H1 (cell line): ENCODE measurements around the gene MRPS18C. TPM values are rescaled to one million over a fixed set of nuclear protein-coding genes. Genes with fewer than 3 reads are reported as not detected.

Source experiments
- CTCF ChIA-PET: fragments of 300-600 bp; sonication (Branson Sonifier 250); formaldehyde crosslinking; loops from one replicate; lab custom pipeline; 2021; ENCODE audit not compliant: partially characterized antibody; lab: Charles Lee
- POLR2A ChIA-PET: fragments of 300-600 bp; sonication (Branson Sonifier 250); formaldehyde crosslinking; loops from one replicate; lab custom pipeline; 2021; ENCODE audit warnings: inconsistent platforms; ENCODE audit not compliant: partially characterized antibody; lab: Charles Lee
- DNase-seq, 2 experiments: peaks; one replicate each; pipeline versions ENCODE4 v3.0.0 to v3.0.0-alpha.2; 2010 to 2022; ENCODE audit warnings: low spot score in 2 of 2, low read depth in 1 of 2, mixed read lengths in 1 of 2
- FAIRE-seq: peaks from 2 replicates; lab custom pipeline; 2011; peaks lifted over from hg19 to GRCh38; lab: Jason Lieb, UNC
- H2AFZ ChIP-seq: 2 replicates; pipeline ENCODE4 v1.8.1; 2012; ENCODE audit warnings: low read length, inconsistent platforms
- H2AK5ac ChIP-seq: 2 replicates; pipeline ENCODE4 v1.6.1; 2013; ENCODE audit warnings: low read depth, low read length
- H2BK120ac ChIP-seq: replicated peaks from 2 replicates; pipeline ENCODE3; 2013; ENCODE audit warnings: low read depth, low read length, inconsistent platforms
- H2BK12ac ChIP-seq: 2 replicates; pipeline ENCODE4 v1.6.1; 2013; ENCODE audit warnings: low read depth, low read length
- H2BK15ac ChIP-seq: 2 replicates; pipeline ENCODE4 v1.6.1; 2013; ENCODE audit warnings: low read length
- H2BK20ac ChIP-seq: 2 replicates; pipeline ENCODE4 v1.6.1; 2013; ENCODE audit warnings: low read length
- H2BK5ac ChIP-seq: 2 replicates; pipeline ENCODE4 v1.6.1; 2013; ENCODE audit warnings: low read depth, low read length
- H3K14ac ChIP-seq: 2 replicates; pipeline ENCODE4 v1.6.1; 2013; ENCODE audit warnings: inconsistent platforms; ENCODE audit not compliant: insufficient read length
- H3K18ac ChIP-seq: 2 replicates; pipeline ENCODE4 v1.6.1; 2013; ENCODE audit warnings: low read length; ENCODE audit errors: extremely low read depth
- H3K23ac ChIP-seq: 2 replicates; pipeline ENCODE4 v1.6.1; 2013; ENCODE audit warnings: inconsistent platforms; ENCODE audit not compliant: insufficient read length
- H3K23me2 ChIP-seq: 2 replicates; pipeline ENCODE4 v1.6.1; 2013; ENCODE audit warnings: low read depth, low read length
- H3K27ac ChIP-seq: 2 replicates; pipeline ENCODE4 v1.6.1; 2011; ENCODE audit warnings: low read depth, low read length, inconsistent platforms
- H3K27me3 ChIP-seq, 4 experiments: replicated peaks in 1 of 4; 1 replicate in 1 of 4; 2 replicates in 3 of 4; pipeline versions ENCODE4 v1.6.1 to v1.8.1; 2011 to 2013; ENCODE audit warnings: low read length in 3 of 4, mild to moderate bottlenecking in 3 of 4, inconsistent platforms in 2 of 4, mixed read lengths in 2 of 4, moderate library complexity in 1 of 4; ENCODE audit not compliant: control insufficient read depth in 3 of 4, insufficient read depth in 3 of 4; ENCODE audit errors: extremely low read depth in 1 of 4
- H3K36me3 ChIP-seq, 4 experiments: 2 replicates each; pipeline versions ENCODE4 v1.6.1 to v1.8.1; 2011 to 2013; ENCODE audit warnings: mild to moderate bottlenecking in 4 of 4, low read length in 3 of 4, moderate library complexity in 2 of 4, control low read depth in 1 of 4, inconsistent platforms in 1 of 4; ENCODE audit not compliant: insufficient read depth in 4 of 4, control insufficient read depth in 2 of 4
- H3K4ac ChIP-seq: replicated peaks from 2 replicates; pipeline ENCODE3; 2013; ENCODE audit warnings: low read length, low read depth, mixed read lengths, inconsistent platforms; ENCODE audit not compliant: insufficient read length
- H3K4me1 ChIP-seq, 4 experiments: replicated peaks in 1 of 4; 1 replicate in 1 of 4; 2 replicates in 3 of 4; pipeline versions ENCODE4 v1.6.1 to v1.8.1; 2011 to 2013; ENCODE audit warnings: low read length in 3 of 4, inconsistent platforms in 2 of 4, mixed read lengths in 1 of 4; ENCODE audit not compliant: insufficient read depth in 4 of 4, control insufficient read depth in 3 of 4
- H3K4me2 ChIP-seq, 2 experiments: 2 replicates each; pipeline versions ENCODE4 v1.6.1 to v1.8.1; 2011 to 2013; ENCODE audit warnings: low read depth in 2 of 2, low read length in 2 of 2, control low read depth in 1 of 2, inconsistent platforms in 1 of 2, mild to moderate bottlenecking in 1 of 2; ENCODE audit not compliant: insufficient read depth in 1 of 2
- H3K4me3 ChIP-seq, 4 experiments: fragments of 200-600, 300-600 bp in 1 of 4; sonication (generic), shearing (Covaris generic), sonication (Bioruptor Twin) in 1 of 4; 2 replicates each; pipeline versions ENCODE4 v1.5.1 to v1.8.1; 2011 to 2016; ENCODE audit warnings: low read length in 4 of 4, low read depth in 3 of 4, control low read depth in 2 of 4, inconsistent platforms in 2 of 4, mild to moderate bottlenecking in 2 of 4, mixed read lengths in 1 of 4, moderate library complexity in 1 of 4; ENCODE audit not compliant: insufficient read depth in 2 of 4; ENCODE audit errors: extremely low read depth in 1 of 4
- H3K56ac ChIP-seq: replicated peaks from 2 replicates; pipeline ENCODE3; 2013; ENCODE audit warnings: low read depth, mild to moderate bottlenecking, mixed read lengths, low read length, inconsistent platforms; ENCODE audit not compliant: insufficient read length
- H3K79me1 ChIP-seq: 2 replicates; pipeline ENCODE4 v1.6.1; 2013; ENCODE audit warnings: low read depth, low read length, control low read depth
- H3K79me2 ChIP-seq, 2 experiments: 2 replicates each; pipeline versions ENCODE4 v1.6.1 to v1.8.1; 2012 to 2013; ENCODE audit warnings: low read length in 2 of 2, mild to moderate bottlenecking in 2 of 2, inconsistent platforms in 1 of 2; ENCODE audit not compliant: insufficient read depth in 2 of 2, control insufficient read depth in 1 of 2
- H3K9ac ChIP-seq, 4 experiments: replicated peaks in 1 of 4; 1 replicate in 1 of 4; 2 replicates in 3 of 4; pipeline versions ENCODE4 v1.6.1 to v1.8.1; 2011 to 2013; ENCODE audit warnings: low read depth in 3 of 4, low read length in 3 of 4, control low read depth in 2 of 4, mild to moderate bottlenecking in 2 of 4, moderate library complexity in 2 of 4, inconsistent platforms in 1 of 4; ENCODE audit errors: extremely low read depth in 1 of 4
- H3K9me3 ChIP-seq, 2 experiments: 2 replicates each; pipeline versions ENCODE4 v1.6.1 to v1.8.1; 2012 to 2013; ENCODE audit warnings: mild to moderate bottlenecking in 2 of 2, moderate library complexity in 2 of 2, control low read depth in 1 of 2, inconsistent platforms in 1 of 2, low read depth in 1 of 2, low read length in 1 of 2, mixed read lengths in 1 of 2; ENCODE audit not compliant: insufficient read depth in 2 of 2
- H4K20me1 ChIP-seq, 2 experiments: replicated peaks in 1 of 2; 2 replicates each; pipeline versions ENCODE3 to v1.8.1; 2011 to 2013; ENCODE audit warnings: inconsistent platforms in 2 of 2, low read length in 2 of 2, mild to moderate bottlenecking in 1 of 2; ENCODE audit not compliant: insufficient read depth in 2 of 2, control insufficient read depth in 1 of 2
- H4K5ac ChIP-seq: 2 replicates; pipeline ENCODE4 v1.6.1; 2013; ENCODE audit warnings: low read length, low read depth, mixed read lengths, inconsistent platforms; ENCODE audit not compliant: insufficient read length
- H4K8ac ChIP-seq: 2 replicates; pipeline ENCODE4 v1.8.0; 2013; ENCODE audit warnings: mild to moderate bottlenecking, moderate library complexity, low read length, inconsistent platforms; ENCODE audit not compliant: insufficient read depth; ENCODE audit errors: extremely low read depth
- H4K91ac ChIP-seq: replicated peaks from 2 replicates; pipeline ENCODE3; 2013; ENCODE audit warnings: low read length, mixed read lengths, inconsistent platforms; ENCODE audit not compliant: insufficient read length
- CBX8 ChIP-seq: fragments of 300-800, 300-1000 bp; sonication (generic); IDR thresholded peaks from 2 replicates; pipeline ENCODE4 v1.7.1; 2016; ENCODE audit warnings: low read depth, low read length, borderline replicate concordance
- RAD21 ChIP-seq, 2 experiments: IDR thresholded peaks in 1 of 2; conservative IDR thresholded peaks in 1 of 2; 2 replicates each; pipeline ENCODE4 v1.6.1; 2011; ENCODE audit warnings: low read depth in 2 of 2, low read length in 2 of 2, improper control_type of control experiment in 1 of 2, inconsistent platforms in 1 of 2, mild to moderate bottlenecking in 1 of 2, moderate library complexity in 1 of 2
- WGBS, 2 experiments: shearing (Covaris generic) in 1 of 2; methylation state at CpG; one replicate each; pipeline versions ENCODE4 v1.1.6 to v1.1.7; 2013 to 2015; ENCODE audit warnings: low lambda C conversion rate in 2 of 2, mixed read lengths in 2 of 2, inconsistent platforms in 1 of 2, low coverage in 1 of 2, missing lambda C conversion rate in 1 of 2; ENCODE audit not compliant: insufficient replicate concordance in 2 of 2, insufficient coverage in 1 of 2, insufficient read length in 1 of 2; ENCODE audit errors: extremely low coverage in 1 of 2, missing lambda C conversion rate in 1 of 2; 5-methylcytosine and 5-hydroxymethylcytosine counted together
- polyA plus RNA-seq, 7 experiments: library from polyadenylated mRNA; depleted of rRNA in 3 of 7; stranded (reverse) in 5 of 7; unstranded in 2 of 7; fragments of >200 nt in 5 of 7; fragments of 200-250 nt in 2 of 7; gene quantifications; 1 replicate in 5 of 7; 2 replicates in 1 of 7; 4 replicates in 1 of 7; pipeline versions ENCODE4 v1.2.1 to v1.2.3, GENCODE V29; 2011 to 2013; ENCODE audit warnings: missing spikeins in 2 of 7, mixed read lengths in 2 of 7
- total RNA-seq: library from RNA; stranded (reverse); fragmentation: NEBNext Ultra II Directional; extraction: Animal tissue kit (Norgen Biotek cat#: 25700); gene quantifications from 2 replicates; pipeline ENCODE4 v1.2.1, GENCODE V29; 2021
- TF ChIP-seq, protein P1 (sequence below), 3 experiments: IDR thresholded peaks; 1 replicate in 2 of 3; 2 replicates in 1 of 3; pipeline versions ENCODE4 v1.5.1 to v1.6.1; 2011; ENCODE audit warnings: low read length in 3 of 3, mild to moderate bottlenecking in 3 of 3, inconsistent platforms in 2 of 3, low read depth in 1 of 3, moderate library complexity in 1 of 3; ENCODE audit not compliant: insufficient read depth in 1 of 3; ENCODE audit errors: control extremely low read depth in 1 of 3

Gene MRPS18C
- total and polyA plus RNA-seq, 2 of the 8 experiments (the other 6 are each of a cell fraction or from before 2014, with no cell fraction given) = 22.6 to 50.3 TPM

DNA sequence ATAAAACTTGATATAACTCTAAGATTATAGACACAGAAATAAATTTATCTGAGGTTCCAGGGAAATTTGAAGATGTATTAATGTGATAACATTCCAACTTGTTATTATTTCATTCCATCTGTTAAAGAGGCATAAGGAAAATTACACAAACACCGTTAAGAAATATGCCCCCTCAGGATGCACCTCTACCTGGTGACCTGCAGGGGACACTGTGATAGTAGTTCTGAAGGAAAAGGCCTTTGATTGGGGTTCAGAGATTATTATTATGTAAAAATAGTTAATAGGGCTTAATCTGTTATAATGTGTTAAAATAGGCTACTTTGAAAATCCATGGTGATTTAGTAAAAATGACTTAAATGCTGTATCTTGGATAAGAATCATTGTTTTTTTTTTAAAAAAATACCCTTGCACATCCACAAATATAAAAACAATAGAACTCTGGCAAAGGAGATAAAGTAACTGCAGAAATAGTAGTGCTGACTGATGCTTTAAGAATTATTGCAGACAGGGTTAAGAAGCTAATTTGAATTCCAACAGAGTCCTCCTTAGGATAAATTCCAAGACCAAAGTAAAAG, 35.1 kb downstream of the MRPS18C start:
- Histone ChIP-seq H2BK20ac (no peak overlapping the region), H3K4me1 (no peaks in the 10 kb centered on the region; a peak in 1 of 7 replicates), H2BK5ac (no peak overlapping the region), H2BK15ac (no peak overlapping the region), H4K8ac (no peak overlapping the region), H3K18ac (no peak overlapping the region), H3K23ac (no peak overlapping the region), H2AK5ac (no peak overlapping the region), H2BK120ac (no peak overlapping the region), H4K5ac (no peak overlapping the region), H2AFZ (no peak overlapping the region), H3K79me1 (no peaks in the 10 kb centered on the region), H3K9me3 (no peaks in the 10 kb centered on the region), H3K23me2 (no peaks in the 10 kb centered on the region), H3K4ac (no peak overlapping the region), H3K9ac (no peak overlapping the region), H3K14ac (no peak overlapping the region), H4K20me1 (no peaks in the 10 kb centered on the region), H4K91ac (no peak overlapping the region), H3K79me2 (no peaks in the 10 kb centered on the region), H3K27me3 (no peaks in the 10 kb centered on the region), H3K4me3 (no peak overlapping the region), H3K27ac (no peak overlapping the region), H3K36me3 (no peaks in the 10 kb centered on the region), H2BK12ac (no peak overlapping the region), H3K56ac (no peak overlapping the region), H3K4me2 (no peak overlapping the region)
- CTCF ChIA-PET = interaction anchor here (0.6 to 2.5 kb wide), 18 partner anchors 9 to 1188 kb away, joined by 3 to 17 read pairs (median 3); no protein-coding TSS in a partner anchor
- DNase-seq (no peak), FAIRE-seq (no peak)
- TF ChIP-seq, protein P1, sequence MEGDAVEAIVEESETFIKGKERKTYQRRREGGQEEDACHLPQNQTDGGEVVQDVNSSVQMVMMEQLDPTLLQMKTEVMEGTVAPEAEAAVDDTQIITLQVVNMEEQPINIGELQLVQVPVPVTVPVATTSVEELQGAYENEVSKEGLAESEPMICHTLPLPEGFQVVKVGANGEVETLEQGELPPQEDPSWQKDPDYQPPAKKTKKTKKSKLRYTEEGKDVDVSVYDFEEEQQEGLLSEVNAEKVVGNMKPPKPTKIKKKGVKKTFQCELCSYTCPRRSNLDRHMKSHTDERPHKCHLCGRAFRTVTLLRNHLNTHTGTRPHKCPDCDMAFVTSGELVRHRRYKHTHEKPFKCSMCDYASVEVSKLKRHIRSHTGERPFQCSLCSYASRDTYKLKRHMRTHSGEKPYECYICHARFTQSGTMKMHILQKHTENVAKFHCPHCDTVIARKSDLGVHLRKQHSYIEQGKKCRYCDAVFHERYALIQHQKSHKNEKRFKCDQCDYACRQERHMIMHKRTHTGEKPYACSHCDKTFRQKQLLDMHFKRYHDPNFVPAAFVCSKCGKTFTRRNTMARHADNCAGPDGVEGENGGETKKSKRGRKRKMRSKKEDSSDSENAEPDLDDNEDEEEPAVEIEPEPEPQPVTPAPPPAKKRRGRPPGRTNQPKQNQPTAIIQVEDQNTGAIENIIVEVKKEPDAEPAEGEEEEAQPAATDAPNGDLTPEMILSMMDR (IDR thresholded peaks at IDR 0.05; ENCODE audit: control extremely low read depth in 1 of 3, insufficient read depth in 1 of 3, low read depth in 1 of 3, low read length in 3 of 3) = peak in 2 of 3 experiments; percentile 50 to 74; a peak in 2 of 4 replicates
- peak; percentile 48 to 52 for TF ChIP-seq RAD21 (IDR thresholded peaks at IDR 0.05 in 1 of 2, conservative IDR thresholded peaks at IDR 0.05 in 1 of 2; ENCODE audit: low read depth in 2 of 2, low read length in 2 of 2)
- no peak for TF ChIP-seq CBX8
- POLR2A ChIA-PET = no interaction called here
- 27% methylated on average over 1 of the region's 1 CpG; no CpG with 5 or more reads in 1 of the 2 experiments for WGBS, 2 experiments
